Stomach (tissue), 9 donors: ENCODE data around the gene CCNB3. TPM values are rescaled to one million over a fixed set of nuclear protein-coding genes. Genes with fewer than 3 reads are reported as not detected.
"Not testable (repeated sequence)": the region's sequence is repeated elsewhere in the genome, so short reads cannot be mapped to it uniquely, and the experiment has no call there.

Experiments
- DNase-seq, 2 donors: peaks; one replicate each; pipeline versions ENCODE4 v3.0.0 to v3.0.0-alpha.2; 2013 to 2019
- H3K27ac ChIP-seq, 5 donors: fragments of 200-600 bp in 4 of 5; sonication (generic) in 4 of 5; one replicate each; pipeline ENCODE4 v1.5.1; 2013 to 2019; ENCODE audit warnings: mild to moderate bottlenecking in 1 of 5, moderate library complexity in 1 of 5
- H3K27me3 ChIP-seq, 3 donors: fragments of 200-600 bp; sonication (generic); one replicate each; pipeline ENCODE4 v1.5.1; 2017 to 2019; ENCODE audit warnings: mixed run types in 1 of 3
- H3K36me3 ChIP-seq, 4 donors: fragments of 200-600 bp; sonication (generic); 1 replicate in 3 of 4; 2 replicates in 1 of 4; pipeline ENCODE4 v1.5.1; 2016 to 2019
- H3K4me1 ChIP-seq, 4 donors: fragments of 200-600 bp; sonication (generic); one replicate each; pipeline ENCODE4 v1.5.1; 2016 to 2019
- H3K4me3 ChIP-seq, 4 donors: fragments of 200-600 bp; sonication (generic) in 3 of 4; one replicate each; pipeline ENCODE4 v1.5.1; 2016 to 2019; ENCODE audit warnings: mild to moderate bottlenecking in 1 of 4
- H3K9me3 ChIP-seq, 4 donors: fragments of 200-600 bp; sonication (generic); one replicate each; pipeline ENCODE4 v1.5.1; 2016 to 2019
- EP300 ChIP-seq: sonication (generic); formaldehyde crosslinking; IDR thresholded peaks from one replicate; pipeline ENCODE4 v1.6.1; 2017; ENCODE audit warnings: antibody characterized with exemption
- POLR2A ChIP-seq, 4 donors: fragments of 450-650 bp; IDR thresholded peaks; one replicate each; pipeline ENCODE4 v1.6.1; 2016; ENCODE audit warnings: antibody characterized with exemption in 4 of 4, control low read depth in 2 of 4, mild to moderate bottlenecking in 1 of 4, moderate library complexity in 1 of 4
- POLR2AphosphoS5 ChIP-seq, 3 donors: sonication (generic); formaldehyde crosslinking; IDR thresholded peaks; one replicate each; pipeline ENCODE4 v1.6.1; 2016; ENCODE audit warnings: antibody characterized with exemption in 3 of 3
- WGBS, 5 donors: extraction: QIAGEN DNeasy Blood & Tissue Kit in 3 of 5; methylation state at CpG; one replicate each; pipeline versions ENCODE4 v1.1.5 to v1.1.7; 2013 to 2018; 5-methylcytosine and 5-hydroxymethylcytosine counted together
- intact Hi-C: fragments of 100-400 bp; cut with DNase I; formaldehyde crosslinking; loops from one replicate; pipeline ENCODE4 v1.15.1; 2023; ENCODE audit warnings: low total_unique reads
- polyA plus RNA-seq, 3 donors: library from polyadenylated mRNA; stranded (reverse); fragments of 200-250 nt; gene quantifications; one replicate each; pipeline ENCODE4 v1.2.3, GENCODE V29; 2013
- total RNA-seq, 5 donors: library from RNA; depleted of rRNA; stranded (reverse); fragments of >200 nt; gene quantifications; one replicate each; pipeline versions ENCODE4 v1.1.0 to v1.2.3, GENCODE V29; 2014 to 2016
- TF ChIP-seq, protein P1 (sequence below), 7 experiments: fragments of 450-650 bp in 4 of 7; fragments of 200-600 bp in 3 of 7; sonication (generic) in 3 of 7; IDR thresholded peaks; one replicate each; pipeline ENCODE4 v1.5.1; 2016 to 2019; ENCODE audit warnings: antibody characterized with exemption in 7 of 7, control low read depth in 2 of 7, mild to moderate bottlenecking in 1 of 7
- donor health status: healthy with polysubstance abuse.
- donor health status: Bipolar disorder and iron deficiency.
- donor health status: healthy.

Gene CCNB3
- total and polyA plus RNA-seq, 8 donors: 0.12 to 0.37 (median 0.18) TPM; not detected in 3

DNA sequence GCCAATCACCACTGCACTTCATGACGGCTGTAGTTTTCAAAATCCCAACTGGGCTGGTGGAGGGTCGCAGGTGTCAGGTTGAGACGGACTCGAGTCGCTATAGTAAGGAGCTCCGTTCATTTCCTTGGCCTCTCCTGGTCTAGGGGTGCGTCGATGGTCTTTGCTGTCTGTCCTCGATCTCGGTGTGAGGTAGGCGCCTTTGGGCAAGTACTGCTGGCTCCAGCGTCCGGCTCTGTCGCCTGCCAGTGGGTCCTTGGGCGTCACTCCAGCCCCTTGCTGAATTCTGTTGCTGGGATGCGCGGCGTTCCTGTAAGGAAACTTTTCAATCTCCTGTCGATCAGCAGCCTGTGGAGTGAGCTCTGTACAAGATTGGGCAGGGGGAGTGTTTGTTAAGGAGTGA is 76.7 kb downstream of the CCNB3 start:
- TF ChIP-seq, protein P1, sequence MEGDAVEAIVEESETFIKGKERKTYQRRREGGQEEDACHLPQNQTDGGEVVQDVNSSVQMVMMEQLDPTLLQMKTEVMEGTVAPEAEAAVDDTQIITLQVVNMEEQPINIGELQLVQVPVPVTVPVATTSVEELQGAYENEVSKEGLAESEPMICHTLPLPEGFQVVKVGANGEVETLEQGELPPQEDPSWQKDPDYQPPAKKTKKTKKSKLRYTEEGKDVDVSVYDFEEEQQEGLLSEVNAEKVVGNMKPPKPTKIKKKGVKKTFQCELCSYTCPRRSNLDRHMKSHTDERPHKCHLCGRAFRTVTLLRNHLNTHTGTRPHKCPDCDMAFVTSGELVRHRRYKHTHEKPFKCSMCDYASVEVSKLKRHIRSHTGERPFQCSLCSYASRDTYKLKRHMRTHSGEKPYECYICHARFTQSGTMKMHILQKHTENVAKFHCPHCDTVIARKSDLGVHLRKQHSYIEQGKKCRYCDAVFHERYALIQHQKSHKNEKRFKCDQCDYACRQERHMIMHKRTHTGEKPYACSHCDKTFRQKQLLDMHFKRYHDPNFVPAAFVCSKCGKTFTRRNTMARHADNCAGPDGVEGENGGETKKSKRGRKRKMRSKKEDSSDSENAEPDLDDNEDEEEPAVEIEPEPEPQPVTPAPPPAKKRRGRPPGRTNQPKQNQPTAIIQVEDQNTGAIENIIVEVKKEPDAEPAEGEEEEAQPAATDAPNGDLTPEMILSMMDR (IDR thresholded peaks at IDR 0.05): no peak
- TF ChIP-seq POLR2AphosphoS5 (IDR thresholded peaks at IDR 0.05) (no peak), POLR2A (IDR thresholded peaks at IDR 0.05) (no peak), EP300 (no peak)
- intact Hi-C loops: no loop called here
- DNase-seq: no peak
- Histone ChIP-seq H3K4me1 (no peaks in the 10 kb centered on the region), H3K4me3 (no peak overlapping the region), H3K36me3 (no peaks in the 10 kb centered on the region), H3K27ac (no peak overlapping the region), H3K9me3 (no peaks in the 10 kb centered on the region), H3K27me3 (peaks cover 0 to 6% (median 0%) of the 10 kb centered on the region in 3 donors)
- 78 to 95% (median 93%) methylated on average over 9 to 19 of the region's 19 CpGs for WGBS, 5 donors

DNA sequence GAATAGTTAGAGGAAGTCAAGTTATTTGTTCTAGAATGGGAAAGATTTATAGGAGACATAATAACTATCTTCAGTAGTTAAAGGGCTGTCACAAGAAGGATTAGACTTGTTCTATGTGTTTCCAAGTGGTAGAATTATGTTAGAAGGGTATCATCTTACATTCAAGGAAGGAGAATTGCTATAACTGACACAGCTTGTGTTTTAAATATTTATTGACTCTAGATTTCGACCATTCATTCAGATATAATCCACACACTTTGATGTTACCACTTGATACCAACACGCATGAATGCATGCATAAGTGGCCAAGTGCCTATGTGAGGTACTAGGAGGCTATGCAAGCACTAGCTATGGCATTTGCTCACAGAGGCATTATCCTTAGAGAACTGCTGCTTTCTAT is 122.7 kb downstream of the CCNB3 start:
- no peak overlapping the region for H3K4me3 ChIP-seq
- no peaks in the 10 kb centered on the region for H3K36me3 ChIP-seq
- WGBS, 5 donors: 57 to 85% (median 73%) methylated on average over 2 of the region's 2 CpGs
- intact Hi-C loops: no loop called here
- DNase-seq: no peak
- TF ChIP-seq, protein P1 (IDR thresholded peaks at IDR 0.05): no peak
- TF ChIP-seq POLR2AphosphoS5 (IDR thresholded peaks at IDR 0.05) (no peak), EP300 (no peak), POLR2A (IDR thresholded peaks at IDR 0.05) (no peak)
- no peaks in the 10 kb centered on the region for H3K4me1 ChIP-seq
- peaks cover 0 to 24% (median 9%) of the 10 kb centered on the region in 4 donors for H3K9me3 ChIP-seq
- H3K27ac ChIP-seq: no peak overlapping the region
- no peaks in the 10 kb centered on the region for H3K27me3 ChIP-seq

DNA sequence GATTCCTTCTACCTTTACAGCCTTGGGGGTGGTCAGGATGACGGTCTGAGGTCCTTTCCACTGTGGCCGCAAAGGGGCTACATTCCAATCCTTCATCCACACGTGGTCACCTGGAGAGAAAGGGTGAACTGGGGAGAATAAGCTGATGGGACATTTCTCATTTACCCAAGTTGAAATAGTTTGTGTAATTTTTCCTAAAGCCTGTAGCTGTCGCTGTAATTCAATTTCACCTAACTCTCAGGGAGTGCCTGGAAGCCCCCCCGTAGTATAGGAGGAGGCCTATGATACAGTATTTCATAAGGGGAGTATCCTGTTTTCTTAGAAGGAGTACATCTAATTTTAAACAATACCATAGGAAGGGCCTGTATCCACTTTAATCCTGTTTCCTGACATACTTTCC is 128.1 kb downstream of the CCNB3 start:
- H3K27me3 ChIP-seq, H3K36me3 ChIP-seq, H3K4me1 ChIP-seq, intact Hi-C loops, H3K4me3 ChIP-seq, DNase-seq, H3K27ac ChIP-seq: not testable (repeated sequence)
- WGBS, 5 donors: 23 to 46% (median 35%) methylated on average over 2 to 5 of the region's 5 CpGs
- H3K9me3 ChIP-seq: peaks cover 0 to 24% (median 9%) of the 10 kb centered on the region in 4 donors

- intact Hi-C loops: no loop called here
- no peak for DNase-seq
- H3K36me3 ChIP-seq: no peaks in the 10 kb centered on the region
- no peak overlapping the region for H3K4me3 ChIP-seq
- WGBS, 5 donors: 72 to 86% (median 77%) methylated on average over 6 of the region's 6 CpGs
- no peaks in the 10 kb centered on the region for H3K27me3 ChIP-seq
- H3K27ac ChIP-seq: no peak overlapping the region
- TF ChIP-seq POLR2AphosphoS5 (IDR thresholded peaks at IDR 0.05): no peak
- TF ChIP-seq EP300: no peak
- no peak for TF ChIP-seq POLR2A (IDR thresholded peaks at IDR 0.05)
- TF ChIP-seq, protein P1 (IDR thresholded peaks at IDR 0.05): no peak
- no peaks in the 10 kb centered on the region for H3K4me1 ChIP-seq
- H3K9me3 ChIP-seq: peaks cover 0 to 21% (median 9%) of the 10 kb centered on the region in 4 donors
Measured at GRCh38 chrX:50333308-50333707, 128.7 kb downstream of the CCNB3 start.

DNA sequence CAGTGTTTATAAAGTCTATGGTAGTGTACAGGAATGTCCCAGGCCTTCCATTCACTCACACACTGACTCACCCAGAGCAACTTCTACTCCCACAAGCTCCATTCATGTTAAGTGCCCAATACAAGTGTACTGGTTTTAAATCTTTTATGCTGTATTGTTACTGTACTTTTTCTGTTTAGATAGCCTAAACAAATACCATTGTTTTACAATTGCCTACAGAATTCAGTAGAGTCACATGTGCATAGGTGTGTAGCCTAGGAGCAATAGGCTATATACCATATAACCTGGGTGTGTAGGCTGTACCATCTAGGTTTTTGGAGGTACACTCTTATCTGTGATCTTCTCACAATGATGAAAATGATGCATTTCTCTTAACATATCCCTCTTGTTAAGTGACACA is 139.4 kb downstream of the CCNB3 start:
- Histone ChIP-seq H3K36me3 (no peaks in the 10 kb centered on the region), H3K4me1 (no peaks in the 10 kb centered on the region), H3K27me3 (no peaks in the 10 kb centered on the region), H3K27ac (no peak overlapping the region), H3K9me3 (no peaks in the 10 kb centered on the region), H3K4me3 (no peak overlapping the region)
- intact Hi-C loops: no loop called here
- no peak for DNase-seq
- TF ChIP-seq, protein P1 (IDR thresholded peaks at IDR 0.05): no peak
